Kidney (tissue), 14 donors: ENCODE results near the gene HLA-DPB1. TPM values are rescaled to one million over a fixed set of nuclear protein-coding genes. Genes with fewer than 3 reads are reported as not detected.

ENCODE experiments used
- DNase-seq, 5 donors: peaks; one replicate each; pipeline ENCODE4 v3.0.0-alpha.2; 2013 to 2020
- FAIRE-seq: peaks from 2 replicates; lab custom pipeline; 2012; peaks lifted over from hg19 to GRCh38; lab: Jason Lieb, UNC
- H3K27ac ChIP-seq, 2 donors: one replicate each; pipeline ENCODE4 v1.7.0; 2013; ENCODE audit warnings: low read depth in 2 of 2, low read length in 2 of 2, inconsistent platforms in 1 of 2
- H3K27me3 ChIP-seq: one replicate; pipeline ENCODE4 v1.7.1; 2013; ENCODE audit warnings: low read length, inconsistent platforms; ENCODE audit not compliant: control insufficient read depth, insufficient read depth
- H3K36me3 ChIP-seq, 3 donors: one replicate each; pipeline versions ENCODE4 v1.7.0 to v1.7.1; 2013; ENCODE audit warnings: low read length in 3 of 3, control low read depth in 1 of 3, inconsistent platforms in 1 of 3; ENCODE audit not compliant: insufficient read depth in 3 of 3, control insufficient read depth in 2 of 3
- H3K4me1 ChIP-seq, 3 donors: one replicate each; pipeline versions ENCODE4 v1.7.0 to v1.7.1; 2013; ENCODE audit warnings: low read length in 3 of 3, inconsistent platforms in 1 of 3, low read depth in 1 of 3; ENCODE audit not compliant: control insufficient read depth in 2 of 3, insufficient read depth in 2 of 3
- H3K4me3 ChIP-seq, 3 donors: one replicate each; pipeline versions ENCODE4 v1.7.0 to v1.8.1; 2013; ENCODE audit warnings: low read length in 3 of 3, control low read depth in 1 of 3, inconsistent platforms in 1 of 3
- H3K9ac ChIP-seq, 3 donors: one replicate each; pipeline versions ENCODE4 v1.7.0 to v1.7.1; 2013; ENCODE audit warnings: low read length in 3 of 3, control low read depth in 1 of 3, inconsistent platforms in 1 of 3
- H3K9me3 ChIP-seq, 3 donors: one replicate each; pipeline versions ENCODE4 v1.7.0 to v1.7.1; 2013; ENCODE audit warnings: low read length in 3 of 3, control low read depth in 1 of 3, inconsistent platforms in 1 of 3; ENCODE audit not compliant: control insufficient read depth in 2 of 3, insufficient read depth in 1 of 3
- CTCF ChIP-seq: IDR thresholded peaks from 3 replicates; pipeline ENCODE4 v1.5.1; 2012; ENCODE audit warnings: mild to moderate bottlenecking, moderate library complexity, borderline replicate concordance; ENCODE audit not compliant: insufficient read depth; ENCODE audit errors: extremely low read depth
- intact Hi-C: fragments of 100-400 bp; cut with DNase I; formaldehyde crosslinking; loops from one replicate; pipeline ENCODE4 v1.11.1; 2022
- polyA plus RNA-seq: library from polyadenylated mRNA; stranded (reverse); fragments of 350-450 nt; fragmentation: Illumina TruSeq; extraction: RNeasy Lipid Tissue Mini Kit (QIAGEN cat#74804); gene quantifications from one replicate; pipeline ENCODE4 v1.2.3, GENCODE V29; 2014; ENCODE audit warnings: low read depth, low replicate concordance; ENCODE audit not compliant: insufficient read depth
- total RNA-seq: library from RNA; stranded (reverse); fragmentation: NEBNext Ultra II Directional; extraction: Animal tissue kit (Norgen Biotek cat#: 25700); gene quantifications from one replicate; pipeline ENCODE4 v1.2.1, GENCODE V29; 2021
- donor health status: control.
- donor health status: control.
- donor health status: control.
- donor health status: control.
- donor health status: control.
- donor health status: DM: yes; HTN: yes; CAD: no.
- donor health status: Normal renal cell carcinoma (clear cell type).

The HLA-DPB1 gene
- total and polyA plus RNA-seq, 2 donors from 2014 or later: 141 to 181 TPM

GRCh38 chr6:33088258-33088930 lies 12.6 kb downstream of the HLA-DPB1 start:
- no peak for FAIRE-seq
- DNase-seq: peak in 1 of 5 donors; percentile 5
- Histone ChIP-seq H3K9me3 (no peaks in the 10 kb centered on the region), H3K4me1 (no peaks in the 10 kb centered on the region), H3K27ac (no peak overlapping the region), H3K27me3 (no peaks in the 10 kb centered on the region), H3K9ac (no peak overlapping the region), H3K36me3 (no peaks in the 10 kb centered on the region), H3K4me3 (no peak overlapping the region)
- intact Hi-C loops: no loop called here
- no peak for TF ChIP-seq CTCF

GRCh38 chr6:33088931-33089620 lies 13.3 kb downstream of the HLA-DPB1 start:
- no peak for FAIRE-seq
- Histone ChIP-seq H3K4me1 (no peaks in the 10 kb centered on the region), H3K9ac (no peak overlapping the region), H3K4me3 (no peak overlapping the region), H3K27ac (no peak overlapping the region), H3K27me3 (no peaks in the 10 kb centered on the region), H3K9me3 (no peaks in the 10 kb centered on the region), H3K36me3 (no peaks in the 10 kb centered on the region)
- intact Hi-C loops: no loop called here
- TF ChIP-seq CTCF: no peak
- DNase-seq: peak in 2 of 5 donors; percentile 35

GRCh38 chr6:33091957-33092356 lies 16.2 kb downstream of the HLA-DPB1 start:
- H3K9me3 ChIP-seq: no peaks in the 10 kb centered on the region
- no peaks in the 10 kb centered on the region for H3K36me3 ChIP-seq
- H3K9ac ChIP-seq: no peak overlapping the region
- no peak for DNase-seq
- no peak overlapping the region for H3K27ac ChIP-seq
- H3K27me3 ChIP-seq: no peaks in the 10 kb centered on the region
- FAIRE-seq: no peak
- H3K4me1 ChIP-seq: no peaks in the 10 kb centered on the region
- TF ChIP-seq CTCF: peak; percentile 53
- intact Hi-C loops: no loop called here
- no peak overlapping the region for H3K4me3 ChIP-seq
